ENCODE measurements around the gene IGSF8.
"Not testable (repeated sequence)": the region's sequence is repeated elsewhere in the genome, so short reads cannot be mapped to it uniquely, and the experiment has no call there.

Gene IGSF8

DNA sequence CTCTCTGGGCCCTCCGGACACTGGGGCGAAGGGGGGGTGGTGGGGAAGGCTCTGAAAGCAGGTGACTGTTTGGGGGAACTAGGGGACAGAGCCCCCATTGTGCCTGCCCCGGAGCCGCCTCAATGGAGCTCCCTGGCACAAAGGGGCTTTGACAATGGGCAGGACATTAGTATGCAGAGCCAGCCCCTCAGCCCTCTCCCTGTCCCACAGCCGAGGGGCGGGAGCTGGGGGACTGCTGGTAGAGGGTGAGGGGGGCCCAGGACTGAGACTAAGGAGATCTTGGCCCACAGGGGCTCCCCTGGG lies 36.2 kb downstream of the IGSF8 start:
- DNase-seq = no peak

- DNase-seq = no peak
These were observed 36.8 kb downstream of the IGSF8 start for GRCh38 chr1:160061369-160062229.

GRCh38 chr1:160058087-160058486 lies 40.3 kb downstream of the IGSF8 start:
- DNase-seq = no peak

GRCh38 chr1:160056648-160057169 lies 41.7 kb downstream of the IGSF8 start:
- DNase-seq = no peak

GRCh38 chr1:160053548-160054365 lies 44.7 kb downstream of the IGSF8 start:
- no peak for DNase-seq

- no peak for DNase-seq
These were observed 45.5 kb downstream of the IGSF8 start for GRCh38 chr1:160052936-160053335.

DNA sequence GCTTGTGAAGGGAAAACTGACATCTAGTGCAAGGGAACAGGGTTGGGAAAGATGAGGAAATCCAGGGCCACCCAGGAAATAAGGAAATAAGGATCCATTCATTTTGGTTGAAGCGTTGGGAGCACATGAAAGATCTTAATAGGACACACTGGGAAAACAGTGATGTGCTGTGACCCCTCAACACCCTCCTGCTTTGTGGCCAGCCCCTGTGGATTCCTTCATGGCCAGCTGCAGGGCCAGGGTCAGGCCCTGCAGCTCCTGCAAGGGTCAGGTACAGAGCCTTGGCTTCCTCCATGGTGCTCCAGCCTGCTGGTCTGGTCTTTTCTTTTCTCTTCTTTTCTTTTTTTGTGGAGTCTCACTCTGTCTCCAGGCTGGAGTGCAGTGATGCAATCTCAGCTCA lies 47.8 kb downstream of the IGSF8 start:
- DNase-seq = no peak

GRCh38 chr1:160050182-160050581 lies 48.2 kb downstream of the IGSF8 start:
- not testable (repeated sequence) for DNase-seq

GRCh38 chr1:160049101-160049500 lies 49.3 kb downstream of the IGSF8 start:
- no peak for DNase-seq

GRCh38 chr1:160048335-160048734 lies 50.1 kb downstream of the IGSF8 start:
- DNase-seq = no peak

GRCh38 chr1:160047111-160047991 lies 51.1 kb downstream of the IGSF8 start:
- DNase-seq = no peak

DNA sequence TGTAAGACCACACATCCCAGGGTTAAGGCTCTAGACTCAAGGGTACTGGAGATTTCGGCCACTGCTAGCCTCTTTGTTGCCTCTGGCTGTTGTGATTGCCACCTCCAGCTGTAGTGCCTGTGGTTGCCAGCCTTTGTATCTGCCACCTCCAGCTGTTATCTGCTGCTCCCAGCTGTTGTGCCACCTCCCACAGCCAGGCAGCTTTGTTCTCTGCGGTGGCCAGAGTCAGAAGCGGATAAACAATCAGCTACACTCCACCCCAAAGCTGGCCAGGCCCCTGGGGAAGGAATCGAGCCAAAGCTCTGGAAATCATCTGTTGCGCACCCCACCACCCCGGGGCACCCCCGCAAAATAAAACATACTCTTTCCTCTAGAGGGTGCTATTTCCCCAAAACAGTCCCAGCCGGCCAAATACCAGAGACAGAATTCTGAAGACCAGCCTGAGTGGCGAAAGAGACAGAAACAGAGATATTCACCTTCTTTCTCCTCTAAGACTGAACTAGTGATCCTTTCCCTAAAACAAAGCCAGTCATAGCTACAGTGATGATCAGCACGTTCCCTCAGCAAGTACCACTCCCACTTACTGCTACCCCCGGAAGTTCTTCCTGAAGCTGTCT lies 51.8 kb downstream of the IGSF8 start:
- peak; percentile 2 to 68 (median 12) for DNase-seq

GRCh38 chr1:160045653-160046052 lies 52.8 kb downstream of the IGSF8 start:
- no peak for DNase-seq

- no peak for DNase-seq
These were observed 54.9 kb downstream of the IGSF8 start for GRCh38 chr1:160043543-160043942.
